GM21825 (cell line): Measurements from ENCODE around the gene TNS1.
"Not testable (repeated sequence)": the region's sequence is repeated elsewhere in the genome, so short reads cannot be mapped to it uniquely, and the experiment has no call there.

ENCODE experiments used
- ATAC-seq: cut with Tn5 transposase; IDR thresholded peaks from one replicate; pipeline ENCODE4 v1.9.1; 2021; ENCODE audit warnings: mild to moderate bottlenecking, moderate library complexity; ENCODE audit not compliant: unreplicated experiment

TNS1 gene

DNA sequence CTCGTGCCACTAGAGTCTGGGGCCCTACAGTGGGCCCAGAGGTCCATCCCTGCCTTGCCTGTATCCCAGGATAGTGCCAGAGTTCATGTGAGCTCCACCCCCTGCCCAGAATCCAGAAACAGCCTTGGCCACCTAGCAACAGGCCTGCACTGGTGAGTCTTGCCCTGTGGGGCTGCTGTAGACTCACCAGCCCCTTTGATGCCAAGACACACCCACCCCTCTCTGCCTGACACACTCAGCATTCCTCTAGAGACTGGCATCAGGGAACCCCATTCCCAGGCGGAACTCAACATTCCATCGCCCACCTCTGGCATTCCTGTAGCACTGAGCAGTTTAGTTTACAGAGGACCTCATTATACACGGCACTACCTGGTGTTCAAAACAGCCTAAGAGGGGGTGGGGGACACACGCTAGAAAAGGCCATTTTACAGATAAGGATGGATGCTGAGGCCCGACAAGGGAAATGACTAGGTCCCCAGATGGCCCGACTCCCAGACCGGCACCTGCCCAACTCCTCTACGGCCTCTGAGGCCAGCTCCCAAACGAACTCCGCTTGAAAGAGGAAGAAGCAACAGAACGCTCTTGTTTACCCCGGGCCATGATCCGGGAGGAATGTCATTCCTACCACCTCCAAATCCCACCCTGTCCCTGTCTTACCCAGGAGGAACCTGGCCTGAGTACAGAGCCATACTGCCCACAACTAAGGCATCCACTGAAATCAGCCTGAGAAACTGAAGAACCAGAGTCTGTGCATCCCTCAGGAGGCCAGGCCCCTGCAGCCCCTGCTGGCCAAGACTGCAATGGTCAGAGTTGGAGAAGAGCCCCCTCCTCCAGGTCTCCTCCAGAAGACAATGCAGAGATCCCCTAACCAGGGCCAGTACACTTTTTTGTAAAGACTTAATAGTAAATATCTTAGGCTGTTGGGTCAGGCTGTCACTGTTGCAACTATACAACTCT lies 180.2 kb downstream of the TNS1 start:
- no peak for ATAC-seq

DNA sequence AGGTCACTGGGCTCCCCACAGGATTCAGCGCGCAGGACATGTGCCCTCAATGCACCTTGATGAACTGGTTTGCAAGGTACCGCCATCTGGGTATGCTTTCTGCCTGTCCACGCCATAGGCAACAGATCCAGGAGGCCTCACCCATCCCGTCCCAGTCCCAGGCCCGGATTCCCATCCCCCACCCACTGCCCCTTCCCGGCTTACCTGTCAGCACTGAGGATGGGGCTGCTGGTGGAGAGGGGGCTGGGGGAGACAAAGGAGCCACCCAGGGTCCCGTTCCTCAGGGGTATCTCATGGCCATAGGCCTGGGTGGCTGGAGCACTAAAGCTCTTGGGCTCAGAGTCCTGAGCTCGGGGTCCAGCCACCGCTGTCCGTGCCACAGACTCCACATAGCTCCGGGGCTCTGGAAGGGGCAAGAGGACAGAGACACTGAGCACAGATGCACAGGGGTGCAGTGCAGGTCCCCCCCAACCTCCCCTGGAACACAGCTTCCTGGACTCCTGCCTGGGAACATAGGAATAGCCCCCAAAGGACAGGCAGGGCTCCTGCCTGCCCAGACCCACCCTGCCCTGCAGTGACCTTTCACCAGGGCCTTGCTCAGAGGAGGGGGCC lies 181.2 kb downstream of the TNS1 start:
- no peak for ATAC-seq

DNA sequence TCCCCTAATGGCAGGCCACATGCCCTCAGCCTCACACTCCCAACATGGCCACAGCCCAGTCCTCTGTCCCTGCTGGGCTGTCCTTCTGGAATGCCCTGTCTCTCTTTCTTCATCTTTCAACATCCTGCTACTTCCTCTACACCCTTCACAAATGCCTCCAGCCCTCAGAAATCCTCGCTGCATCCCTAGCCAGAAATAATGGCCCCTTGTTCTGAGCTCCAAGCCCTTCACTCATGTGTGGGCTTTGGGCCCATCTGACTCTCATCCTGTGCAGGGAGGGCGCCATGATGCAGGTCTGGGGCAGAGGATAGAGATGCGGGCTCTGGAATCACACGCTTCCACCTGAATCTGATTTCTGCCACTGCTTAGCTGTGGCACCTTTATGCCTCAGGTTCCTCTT lies 181.9 kb downstream of the TNS1 start:
- ATAC-seq: no peak

DNA sequence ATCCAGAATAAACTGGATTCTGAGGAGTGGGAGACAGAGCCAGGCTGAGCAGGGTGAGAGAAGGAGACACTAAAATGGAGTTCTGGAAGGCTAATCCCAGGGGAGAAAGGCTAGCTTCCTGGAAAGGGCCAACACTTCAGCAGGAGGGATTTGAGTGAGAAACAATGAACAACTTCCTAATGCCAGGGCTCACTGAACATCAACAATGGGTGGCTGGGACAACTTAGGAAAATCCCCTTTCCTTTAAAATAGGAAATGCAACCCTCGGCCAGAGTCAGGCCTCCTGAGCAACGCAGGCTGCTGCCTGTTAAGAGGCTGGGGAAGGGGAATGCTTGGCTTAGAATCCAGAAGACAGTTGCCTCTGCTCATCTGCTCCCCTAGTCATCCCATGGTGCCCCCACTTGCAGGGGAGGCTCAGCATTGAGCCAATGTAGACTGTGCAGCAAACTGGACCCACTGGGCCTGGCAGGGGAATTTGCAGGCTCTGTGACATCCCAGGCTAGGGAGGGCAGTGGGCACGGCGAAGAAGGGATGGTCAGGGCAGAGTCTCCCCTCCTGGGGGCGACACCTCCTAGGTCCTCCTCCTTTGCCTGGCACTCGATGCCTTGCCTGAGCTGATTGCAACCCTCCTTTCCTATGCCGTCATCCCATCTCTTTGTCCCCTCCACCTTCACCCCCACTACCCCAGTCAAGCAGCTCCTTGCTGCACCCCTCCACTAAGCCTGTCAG lies 182.5 kb downstream of the TNS1 start:
- no peak for ATAC-seq

DNA sequence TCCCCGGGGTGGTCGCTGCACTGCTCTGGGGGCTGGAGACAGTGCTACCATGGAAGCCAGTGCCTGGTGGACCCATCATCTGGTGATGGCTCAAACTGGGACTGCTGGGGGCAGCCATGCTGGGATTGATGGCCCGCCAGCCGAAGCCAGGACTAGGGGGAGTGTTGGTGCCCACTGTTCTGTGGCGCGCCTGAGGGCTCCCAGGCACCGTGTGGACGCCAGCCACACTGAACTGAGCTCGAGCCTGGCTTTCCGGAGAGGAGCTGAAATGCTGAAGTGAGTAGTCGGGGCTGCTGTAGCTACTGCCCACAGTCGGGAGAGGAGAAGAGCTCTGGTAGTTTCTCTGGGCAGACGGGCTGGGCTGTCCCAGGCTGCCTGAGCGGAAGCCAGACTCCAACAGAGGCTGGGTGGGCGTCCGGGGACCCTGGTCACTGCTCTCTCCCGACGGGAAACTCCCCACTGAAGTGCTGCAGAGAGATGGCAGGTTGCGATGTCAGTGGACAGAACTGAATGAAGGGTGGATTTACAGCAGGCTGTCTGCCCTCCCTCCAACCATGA lies 184.4 kb downstream of the TNS1 start:
- no peak for ATAC-seq

DNA sequence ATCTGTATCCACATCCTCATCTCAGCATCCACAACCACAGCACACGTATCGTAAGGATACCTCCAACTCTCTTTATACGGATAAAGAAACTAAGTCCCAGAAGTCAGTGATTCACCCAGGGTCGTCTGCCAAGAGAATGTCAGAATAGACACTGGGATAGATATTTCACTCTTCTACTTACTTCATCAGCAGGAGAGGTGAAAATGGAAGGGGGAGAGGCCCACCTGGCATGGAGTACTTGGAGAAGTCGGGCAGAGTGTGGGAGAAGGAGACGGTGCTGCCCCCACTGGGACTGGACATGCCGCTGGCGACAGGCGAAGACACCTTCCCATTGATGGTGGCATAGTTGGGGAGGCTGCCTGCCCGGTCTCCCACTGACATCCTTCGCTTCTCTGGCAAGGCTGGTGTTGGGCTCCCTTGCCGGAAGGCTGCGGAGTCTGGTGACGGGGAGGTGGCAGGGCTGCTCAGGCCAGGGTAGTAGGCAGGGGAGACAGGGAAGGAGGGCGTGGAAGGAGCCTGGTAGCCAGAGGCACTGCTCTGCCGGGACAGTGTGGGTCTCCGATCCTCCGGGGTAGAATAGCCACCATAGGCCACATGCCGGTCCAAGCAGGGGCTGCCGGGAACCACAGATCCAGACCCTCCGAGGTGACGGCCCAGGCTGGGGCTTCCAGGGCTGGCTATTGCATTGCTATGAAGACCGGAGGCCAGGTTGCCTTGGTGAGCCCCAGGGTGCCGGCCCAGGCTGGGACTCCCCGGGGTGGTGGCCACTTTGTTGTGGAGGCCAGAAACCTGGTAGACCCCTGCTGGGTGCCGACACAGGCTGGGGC lies 185.1 kb downstream of the TNS1 start:
- ATAC-seq: no peak

DNA sequence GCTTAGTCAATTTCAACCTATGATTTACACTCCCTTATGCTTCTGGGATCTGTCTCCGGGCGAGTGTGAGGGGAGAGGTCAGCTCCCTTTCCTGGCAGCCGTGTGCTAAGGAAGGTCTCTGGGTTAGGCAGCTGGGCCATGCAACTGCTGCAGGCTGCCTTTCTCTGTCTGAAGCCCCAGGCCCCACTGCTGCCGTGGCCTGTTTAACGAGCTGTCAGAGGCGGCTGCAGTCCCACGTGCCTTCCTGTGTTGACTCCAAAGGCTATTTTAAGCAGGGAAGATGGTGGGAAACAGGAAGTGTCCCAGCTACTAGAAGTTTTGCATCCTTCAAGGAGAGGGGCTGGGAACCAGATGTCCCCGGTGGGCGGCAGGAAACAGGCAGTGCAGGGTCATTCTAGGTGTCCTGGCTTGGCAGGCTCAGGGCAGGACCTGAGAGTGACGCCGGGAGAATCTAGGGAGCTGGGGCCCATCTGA lies 186.4 kb downstream of the TNS1 start:
- no peak for ATAC-seq

DNA sequence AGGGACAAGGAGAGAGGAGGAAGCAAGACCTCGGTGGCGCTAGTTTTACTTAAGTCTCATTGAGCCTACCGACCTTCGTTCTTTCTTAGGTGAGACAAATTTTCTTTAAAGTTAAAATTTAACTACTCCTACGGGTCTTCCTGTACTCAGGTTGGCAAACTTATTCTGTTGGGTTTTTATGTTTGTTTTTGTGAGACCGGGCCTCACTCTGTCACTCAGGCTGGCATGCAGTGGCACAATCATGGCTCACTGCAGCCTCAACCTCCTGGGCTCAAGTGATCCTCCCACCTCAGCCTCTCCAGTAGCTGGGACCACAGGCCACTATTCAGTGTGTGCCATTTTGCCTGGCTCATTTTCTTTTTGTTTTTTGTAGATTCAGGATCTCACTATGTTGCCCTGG lies 189.0 kb downstream of the TNS1 start:
- no peak for ATAC-seq

DNA sequence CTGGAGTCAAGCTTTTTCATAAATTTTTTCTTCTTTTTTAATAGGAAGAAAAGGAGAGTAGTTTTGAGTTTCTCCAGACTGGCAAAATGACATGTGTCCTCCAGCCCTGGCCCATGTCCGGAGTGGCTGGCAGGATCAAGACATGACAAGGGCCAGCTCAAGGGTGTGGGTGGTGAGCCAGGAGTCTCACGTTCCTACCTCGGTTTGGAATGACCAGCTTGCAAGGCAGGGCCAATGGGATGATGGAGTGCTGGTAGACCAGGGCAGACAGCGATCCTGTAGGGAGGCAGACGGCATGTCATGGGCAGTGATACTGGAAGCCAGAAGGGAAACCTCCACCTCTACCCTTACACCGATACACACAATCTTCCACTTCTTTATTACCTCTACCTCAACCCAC lies 190.6 kb downstream of the TNS1 start:
- ATAC-seq: no peak

DNA sequence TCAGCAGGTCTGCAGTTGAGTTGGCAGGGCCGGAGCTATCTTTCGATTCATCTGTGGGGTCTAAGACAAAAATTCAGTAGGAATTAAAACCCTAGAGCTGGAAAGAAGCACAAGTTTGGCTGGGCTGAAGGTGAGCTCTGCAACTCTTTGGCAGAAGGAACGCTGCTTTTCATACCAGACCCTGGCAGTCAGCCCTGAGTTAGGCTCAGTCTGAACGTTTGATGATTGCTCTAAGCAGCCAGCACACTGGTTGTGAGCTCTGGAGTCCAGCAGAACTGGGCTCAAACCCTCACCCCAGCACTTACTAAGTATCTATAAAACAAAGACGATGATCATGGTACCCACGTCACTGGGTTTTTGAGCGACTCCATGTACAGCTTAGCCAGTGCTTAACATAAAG lies 192.5 kb downstream of the TNS1 start:
- ATAC-seq: no peak

DNA sequence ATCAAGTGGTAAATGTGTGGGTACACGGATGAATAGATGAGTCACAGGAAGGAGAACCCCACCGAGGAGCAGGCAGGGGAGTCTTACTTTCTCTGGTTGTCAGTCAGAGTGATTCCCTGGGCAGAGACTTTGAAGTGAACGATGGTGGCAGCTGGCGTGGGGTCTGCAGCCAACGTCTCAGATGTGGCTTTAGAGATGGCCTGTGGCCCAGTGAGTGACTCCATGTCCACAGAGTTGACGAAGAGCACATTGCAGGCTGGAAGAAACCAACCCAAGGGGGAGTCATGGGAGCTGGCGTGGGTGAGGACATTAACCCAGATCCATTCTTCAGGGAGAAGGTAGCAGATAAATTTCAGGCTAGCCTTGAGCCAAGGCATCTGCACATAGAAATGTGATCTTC lies 193.1 kb downstream of the TNS1 start:
- ATAC-seq: no peak

DNA sequence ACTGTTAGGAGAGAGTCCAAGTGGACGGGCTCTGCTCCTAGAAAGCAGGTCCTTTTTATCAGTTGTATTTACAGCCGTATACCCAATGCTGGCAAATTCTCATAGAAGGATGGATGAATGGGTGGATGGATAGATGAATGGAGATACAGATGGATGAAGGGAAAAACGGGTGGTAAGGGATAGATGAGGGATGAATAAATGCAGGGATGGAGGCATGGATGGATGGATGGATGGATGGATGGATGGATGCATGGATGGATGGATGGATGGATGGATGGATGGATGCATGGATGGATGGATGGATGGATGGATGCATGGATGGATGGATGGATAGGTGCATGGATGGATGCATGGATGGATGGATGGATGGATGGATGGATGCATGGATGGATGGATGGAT lies 193.8 kb downstream of the TNS1 start:
- ATAC-seq: not testable (repeated sequence)

DNA sequence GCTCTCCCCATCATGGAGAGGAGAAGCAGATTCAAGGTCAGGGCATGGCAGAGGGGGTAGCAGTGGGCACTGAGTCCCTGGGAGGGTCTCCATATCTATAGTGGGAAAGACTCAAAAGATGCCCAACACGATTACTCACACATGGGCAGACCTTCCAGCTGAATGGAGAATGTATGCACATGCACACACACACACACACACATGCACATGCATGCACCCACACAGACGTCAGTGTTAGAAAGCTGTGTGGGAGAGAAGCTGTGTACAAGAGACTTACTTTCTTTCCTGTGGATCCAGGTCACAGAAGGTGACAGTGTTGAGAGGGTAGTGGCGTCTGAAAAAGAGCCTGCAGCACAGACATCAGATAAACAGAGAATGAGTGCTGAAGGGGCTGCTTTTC lies 194.5 kb downstream of the TNS1 start:
- no peak for ATAC-seq

DNA sequence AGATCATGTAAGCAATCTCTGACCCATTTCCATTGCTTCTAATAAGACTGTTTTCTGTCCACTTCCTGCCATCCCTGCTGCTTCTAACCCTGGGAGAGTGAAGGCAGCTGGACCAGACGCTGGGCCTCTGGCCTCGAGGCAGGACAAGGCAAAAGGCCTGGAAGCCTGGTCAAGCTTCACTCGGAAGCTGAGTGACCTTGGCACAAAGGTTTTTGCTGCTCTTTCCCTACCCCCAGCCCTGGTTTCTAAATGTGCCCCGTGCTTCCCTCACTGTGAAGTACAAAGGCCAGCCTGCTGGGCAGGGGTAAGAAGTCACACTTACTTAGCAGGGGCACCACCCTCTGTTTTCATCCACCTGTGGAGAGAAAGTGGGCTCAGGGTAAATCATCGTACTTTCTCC lies 195.0 kb downstream of the TNS1 start:
- ATAC-seq: no peak

DNA sequence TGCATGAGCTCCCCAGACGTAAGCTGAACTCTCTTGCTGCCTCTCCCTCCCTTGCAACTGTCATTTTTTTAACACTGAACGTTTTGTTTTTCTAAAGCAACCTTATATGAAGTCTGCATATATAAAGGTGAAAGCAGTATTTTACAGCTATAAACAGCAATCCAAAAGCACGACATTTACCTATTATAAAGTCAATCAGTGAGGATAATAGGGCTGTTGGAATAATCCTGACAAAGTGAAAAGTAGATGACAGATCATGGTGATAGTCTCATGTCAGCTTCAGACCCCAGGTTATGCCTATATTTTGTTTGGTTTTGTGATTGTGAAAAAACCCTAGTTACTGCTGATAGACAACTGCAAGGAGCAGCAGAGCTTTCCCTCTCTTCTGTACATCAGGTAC lies 195.8 kb downstream of the TNS1 start:
- ATAC-seq: no peak

DNA sequence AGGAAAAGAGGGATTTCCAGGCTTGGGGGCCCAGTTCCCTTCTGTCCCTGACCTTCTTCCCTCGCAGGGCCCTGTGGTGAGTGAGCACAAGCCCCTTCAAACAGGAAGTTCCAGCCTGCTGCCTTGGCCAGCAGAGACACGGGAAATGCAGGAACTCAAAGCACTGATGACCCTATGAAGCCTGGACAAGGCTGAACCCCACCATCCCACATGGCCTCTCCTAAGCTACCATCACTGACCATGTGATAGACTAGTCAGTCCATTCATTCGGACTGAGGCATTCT lies 196.4 kb downstream of the TNS1 start:
- ATAC-seq: no peak

DNA sequence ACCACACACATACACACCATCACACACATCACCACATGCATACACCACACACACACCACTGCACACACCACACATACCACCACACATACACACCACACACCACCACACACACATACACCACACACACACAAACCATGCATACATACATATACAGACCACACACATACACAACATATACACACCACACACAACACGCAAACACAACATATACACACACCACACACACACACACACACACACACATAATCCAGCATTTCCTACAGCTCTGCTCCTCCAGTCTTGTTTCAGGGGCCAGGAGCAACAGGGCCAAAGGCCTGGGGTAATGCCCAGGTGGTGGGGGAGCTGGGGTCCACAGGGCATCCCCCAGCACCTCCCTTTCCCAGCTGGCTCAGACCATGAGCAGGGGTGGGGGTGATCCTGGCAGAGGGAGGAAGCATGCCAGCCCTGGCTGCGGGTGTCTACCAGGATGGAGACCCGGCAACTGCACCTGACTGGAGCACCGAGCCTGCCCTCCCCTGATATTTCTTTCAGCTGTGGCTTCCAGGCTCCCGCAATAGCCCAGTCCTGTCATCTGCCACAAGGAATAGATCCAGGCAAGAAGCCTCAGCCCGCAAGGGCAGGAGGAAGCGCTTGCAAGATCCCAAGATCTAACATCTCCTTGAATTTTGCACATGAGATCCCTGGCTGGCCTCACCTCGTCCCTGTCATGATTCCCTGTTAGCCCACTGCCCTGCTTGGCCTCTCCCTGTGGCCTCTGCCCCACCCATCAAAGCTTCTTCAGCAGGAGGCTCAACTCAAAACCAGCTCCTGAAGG lies 196.9 kb downstream of the TNS1 start:
- no peak for ATAC-seq

DNA sequence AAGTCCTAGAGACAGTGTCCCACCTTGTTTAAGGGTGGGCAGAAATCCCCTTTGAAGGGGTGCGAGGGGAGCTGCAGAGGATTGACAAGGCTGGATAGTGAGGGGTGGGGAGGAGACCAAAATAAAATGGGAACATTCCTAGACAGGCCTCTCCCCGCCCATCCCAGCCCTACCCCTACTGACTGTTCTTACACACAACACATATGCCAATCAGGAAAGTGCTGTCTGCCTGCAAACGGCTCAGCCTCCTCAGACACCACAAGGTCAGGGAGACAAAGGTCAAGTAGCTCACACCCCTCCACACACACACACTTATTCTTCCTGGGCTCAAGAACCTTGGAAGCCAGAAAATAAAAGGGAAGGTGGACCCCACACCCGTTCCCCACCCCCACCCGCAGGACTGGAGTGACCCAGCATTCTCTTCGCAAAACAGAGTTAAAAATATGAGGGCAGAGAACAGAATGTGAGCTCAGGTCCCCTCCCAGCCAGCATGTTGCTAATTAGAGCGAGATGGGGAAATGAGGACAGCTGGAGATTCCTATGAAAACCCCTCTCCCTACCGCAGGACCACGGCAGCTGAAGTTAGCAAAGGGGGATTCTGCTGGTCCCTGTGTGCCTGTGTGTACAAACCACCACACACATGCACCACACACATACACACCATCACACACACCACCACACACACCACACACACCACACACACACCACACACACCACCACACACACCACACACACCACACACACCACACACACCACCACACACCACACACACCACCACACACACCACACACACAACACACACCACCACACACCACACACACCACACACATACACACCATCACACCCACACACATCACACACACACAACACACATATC lies 197.8 kb downstream of the TNS1 start:
- ATAC-seq: no peak

DNA sequence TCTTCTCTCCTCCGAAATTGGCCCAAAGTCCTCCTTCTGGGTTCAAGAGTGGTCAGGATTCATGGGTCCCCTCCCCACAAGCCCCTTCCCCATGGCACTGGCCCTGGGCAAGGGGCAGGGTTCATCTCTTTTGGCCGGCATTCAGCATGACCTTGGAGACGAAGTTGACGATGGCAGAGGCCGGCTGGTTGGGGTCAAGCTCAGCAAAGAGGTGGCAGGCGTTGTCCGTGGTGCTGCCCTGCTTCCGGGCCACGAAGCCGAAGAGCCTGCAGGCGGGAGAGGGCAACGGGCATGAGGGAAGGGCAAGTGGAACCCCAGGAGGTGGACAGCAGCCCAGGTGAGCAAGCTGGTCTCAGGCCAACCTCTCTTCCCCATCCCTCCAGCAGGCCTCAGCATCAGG lies 198.5 kb downstream of the TNS1 start:
- ATAC-seq: no peak
